Measurements from ENCODE around the gene DPP9. TPM values are rescaled to one million over a fixed set of nuclear protein-coding genes. Genes with fewer than 3 reads are reported as not detected.

Gene DPP9
- total RNA-seq, 2 experiments from 2014 or later: 40.2 to 63.8 TPM

- Histone ChIP-seq H3K27ac (ENCODE audit: low read depth, low read length, poor library complexity, severe bottlenecking) (no peak overlapping the region), H4K20me1 (ENCODE audit: insufficient read depth, low read length) (no peaks in the 10 kb centered on the region), H3K9me3 (ENCODE audit: low read length) (no peaks in the 10 kb centered on the region), H3K4me1 (ENCODE audit: insufficient read depth, low read length, poor library complexity, severe bottlenecking) (peaks cover 12% of the 10 kb centered on the region), H3K9me2 (ENCODE audit: insufficient read depth, low read length) (no peaks in the 10 kb centered on the region), H3K4me2 (ENCODE audit: low read length) (no peak overlapping the region), H3K79me2 (ENCODE audit: insufficient read depth, low read depth, low read length) (peaks cover 25% of the 10 kb centered on the region), H3K36me3 (ENCODE audit: insufficient read depth, low read length) (peaks cover 60% of the 10 kb centered on the region), H3K4me3 (ENCODE audit: low read depth, low read length, poor library complexity, severe bottlenecking) (no peak overlapping the region), H2AFZ (ENCODE audit: low read length) (no peak overlapping the region)
- TF ChIP-seq CTCF (conservative IDR thresholded peaks at IDR 0.05; ENCODE audit: low read length) (no peak), EZH2phosphoT487 (IDR thresholded peaks at IDR 0.05; ENCODE audit: borderline replicate concordance, low read depth, low read length) (no peak)
- no peak for DNase-seq (ENCODE audit: low spot score)
- no TSS peak for BruUV-seq (replicated peaks)
- POLR2A ChIA-PET: interaction anchor here (0.5 kb wide), 1 partner anchor 71 kb away, joined by 3 read pairs; the partner anchor contains the start of gene FEM1A
- intact Hi-C loops (cut with micrococcal nuclease; ENCODE audit: unreplicated experiment): loop anchor here (10.0 kb wide), 1 partner anchor 315 kb away; no protein-coding TSS in a partner anchor
- CTCF ChIA-PET (ENCODE audit: unreplicated experiment): no interaction called here
These were observed 3.5 kb downstream of the DPP9 start for GRCh38 chr19:4720037-4720700.

GRCh38 chr19:4719499-4719866 lies 4.2 kb downstream of the DPP9 start:
- no TSS peak for BruUV-seq (replicated peaks)
- Histone ChIP-seq H3K9me2 (ENCODE audit: insufficient read depth, low read length) (no peaks in the 10 kb centered on the region), H3K9me3 (ENCODE audit: low read length) (no peaks in the 10 kb centered on the region), H3K4me3 (ENCODE audit: low read depth, low read length, poor library complexity, severe bottlenecking) (no peak overlapping the region), H3K4me1 (ENCODE audit: insufficient read depth, low read length, poor library complexity, severe bottlenecking) (peaks cover 12% of the 10 kb centered on the region), H3K36me3 (ENCODE audit: insufficient read depth, low read length) (peaks cover 64% of the 10 kb centered on the region), H2AFZ (ENCODE audit: low read length) (no peak overlapping the region), H3K27ac (ENCODE audit: low read depth, low read length, poor library complexity, severe bottlenecking) (no peak overlapping the region), H4K20me1 (ENCODE audit: insufficient read depth, low read length) (no peaks in the 10 kb centered on the region), H3K79me2 (ENCODE audit: insufficient read depth, low read depth, low read length) (peaks cover 25% of the 10 kb centered on the region), H3K4me2 (ENCODE audit: low read length) (no peak overlapping the region)
- no peak for DNase-seq (ENCODE audit: low spot score)
- intact Hi-C loops (cut with micrococcal nuclease; ENCODE audit: unreplicated experiment): no loop called here
- CTCF ChIA-PET (ENCODE audit: unreplicated experiment): no interaction called here
- TF ChIP-seq CTCF (conservative IDR thresholded peaks at IDR 0.05; ENCODE audit: low read length) (no peak), EZH2phosphoT487 (IDR thresholded peaks at IDR 0.05; ENCODE audit: borderline replicate concordance, low read depth, low read length) (no peak)
- POLR2A ChIA-PET: no interaction called here

DNA sequence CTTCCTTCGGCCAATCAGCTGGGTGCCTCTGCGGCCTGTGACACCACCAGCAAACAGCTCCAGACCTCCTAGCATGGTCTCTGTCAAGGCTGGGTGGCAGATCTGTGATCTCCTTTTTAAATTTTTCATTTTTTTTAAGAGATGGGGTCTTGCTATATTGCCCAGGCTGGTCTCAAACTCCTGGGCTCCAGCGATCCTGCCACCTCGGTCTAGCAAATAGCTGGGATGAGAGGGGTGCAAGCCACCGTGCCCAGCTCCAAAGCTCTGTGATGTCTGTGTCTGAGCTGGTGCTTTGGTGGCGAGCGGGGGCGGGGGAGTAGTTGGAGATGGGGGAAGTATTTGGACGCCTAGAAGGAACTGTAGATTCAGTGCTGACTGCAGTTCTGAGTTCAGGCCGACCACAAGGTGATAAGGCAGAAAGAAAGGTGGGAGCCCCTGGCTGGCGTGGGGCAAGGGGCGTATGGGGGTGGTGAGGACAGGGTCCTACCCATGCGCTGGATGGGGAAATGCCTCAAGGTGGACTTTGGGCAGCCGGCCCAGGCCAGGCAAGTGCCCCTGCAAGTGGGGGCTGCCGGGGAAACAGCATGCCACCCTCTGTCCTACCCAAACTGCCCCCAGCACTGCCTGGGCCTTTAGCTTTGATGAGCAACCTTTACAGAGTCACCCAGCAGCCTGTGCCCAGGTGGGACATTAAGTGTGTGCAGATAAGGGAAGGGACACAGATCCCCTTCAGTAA lies 5.5 kb downstream of the DPP9 start:
- Histone ChIP-seq H3K79me2 (ENCODE audit: insufficient read depth, low read depth, low read length) (peaks cover 21% of the 10 kb centered on the region), H3K27ac (ENCODE audit: low read depth, low read length, poor library complexity, severe bottlenecking) (no peak overlapping the region), H3K36me3 (ENCODE audit: insufficient read depth, low read length) (peaks cover 76% of the 10 kb centered on the region), H3K4me2 (ENCODE audit: low read length) (no peak overlapping the region), H4K20me1 (ENCODE audit: insufficient read depth, low read length) (no peaks in the 10 kb centered on the region), H3K4me1 (ENCODE audit: insufficient read depth, low read length, poor library complexity, severe bottlenecking) (peaks cover 12% of the 10 kb centered on the region), H3K4me3 (ENCODE audit: low read depth, low read length, poor library complexity, severe bottlenecking) (no peak overlapping the region), H2AFZ (ENCODE audit: low read length) (no peak overlapping the region), H3K9me3 (ENCODE audit: low read length) (no peaks in the 10 kb centered on the region), H3K9me2 (ENCODE audit: insufficient read depth, low read length) (no peaks in the 10 kb centered on the region)
- intact Hi-C loops (cut with micrococcal nuclease; ENCODE audit: unreplicated experiment): no loop called here
- no TSS peak for BruUV-seq (replicated peaks)
- no peak for TF ChIP-seq EZH2phosphoT487 (IDR thresholded peaks at IDR 0.05; ENCODE audit: borderline replicate concordance, low read depth, low read length)
- no peak for TF ChIP-seq CTCF (conservative IDR thresholded peaks at IDR 0.05; ENCODE audit: low read length)
- DNase-seq (ENCODE audit: low spot score): no peak
- ChIA-PET POLR2A (no interaction called here), CTCF (ENCODE audit: unreplicated experiment) (no interaction called here)

Data from OCI-LY7 (cell line).